Glutamatergic neuron (in vitro differentiated cells): ENCODE results near the gene NDUFAF2. TPM values are rescaled to one million over a fixed set of nuclear protein-coding genes. Genes with fewer than 3 reads are reported as not detected.

Source experiments
- DNase-seq: peaks from one replicate; pipeline ENCODE4 v3.0.0; 2022
- H3K27ac Mint-ChIP-seq: one replicate; pipeline ENCODE4 v1.8.0; 2020; ENCODE audit warnings: mild to moderate bottlenecking, mixed read lengths, inconsistent platforms; ENCODE audit not compliant: unreplicated experiment
- H3K27me3 Mint-ChIP-seq: one replicate; pipeline ENCODE4 v1.8.0; 2020; ENCODE audit warnings: mild to moderate bottlenecking, moderate library complexity, mixed read lengths, inconsistent platforms; ENCODE audit not compliant: unreplicated experiment
- H3K36me3 Mint-ChIP-seq: one replicate; pipeline ENCODE4 v1.8.0; 2020; ENCODE audit warnings: mild to moderate bottlenecking, mixed read lengths, inconsistent platforms; ENCODE audit not compliant: unreplicated experiment
- H3K4me1 Mint-ChIP-seq: one replicate; pipeline ENCODE4 v1.8.0; 2020; ENCODE audit warnings: mild to moderate bottlenecking, low read depth, mixed read lengths, inconsistent platforms; ENCODE audit not compliant: unreplicated experiment
- H3K4me3 Mint-ChIP-seq: one replicate; pipeline ENCODE4 v1.8.0; 2020; ENCODE audit warnings: mild to moderate bottlenecking, mixed read lengths, inconsistent platforms; ENCODE audit not compliant: unreplicated experiment
- H3K9me3 Mint-ChIP-seq: one replicate; pipeline ENCODE4 v1.8.0; 2020; ENCODE audit warnings: mild to moderate bottlenecking, moderate library complexity, mixed read lengths, inconsistent platforms; ENCODE audit not compliant: unreplicated experiment
- total RNA-seq: library from RNA; stranded (reverse); fragmentation: NEBNext Ultra II Directional; extraction: Animal tissue kit (Norgen Biotek cat#: 25700); gene quantifications from one replicate; pipeline ENCODE4 v1.2.1, GENCODE V29; 2021; ENCODE audit not compliant: unreplicated experiment
- TF ChIP-seq, protein P1 (sequence below): fragments of 200-600 bp; sonication (generic); IDR thresholded peaks from one replicate; pipeline ENCODE4 v1.5.0; 2021; ENCODE audit not compliant: partially characterized antibody, unreplicated experiment

The NDUFAF2 gene
- total RNA-seq, 1 donor from 2014 or later = 14.2 TPM

DNA sequence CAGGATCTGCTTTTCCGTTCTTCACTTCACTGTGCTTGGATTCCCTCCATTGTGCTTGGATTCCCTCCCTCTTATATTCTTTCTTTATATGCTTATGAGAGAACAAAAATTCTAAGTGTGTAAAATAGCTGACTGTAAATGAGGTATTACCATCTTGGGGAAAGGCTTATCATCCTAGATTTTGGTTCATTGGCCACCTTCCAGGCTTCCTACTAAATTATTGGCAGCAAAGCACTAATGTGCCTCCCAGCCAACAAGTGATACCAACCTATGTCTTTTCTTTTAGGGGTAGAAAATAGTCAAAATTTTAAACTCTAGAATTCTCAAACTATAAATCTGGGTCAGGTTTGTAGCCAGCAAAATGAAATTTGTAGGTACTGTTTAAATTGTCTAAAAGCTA lies 52.7 kb downstream of the NDUFAF2 start:
- Mint-ChIP-seq H3K4me3 (no peak overlapping the region), H3K27ac (no peak overlapping the region), H3K9me3 (peaks cover 6% of the 10 kb centered on the region), H3K27me3 (no peaks in the 10 kb centered on the region), H3K36me3 (peaks cover 10% of the 10 kb centered on the region), H3K4me1 (no peaks in the 10 kb centered on the region)
- TF ChIP-seq, protein P1, sequence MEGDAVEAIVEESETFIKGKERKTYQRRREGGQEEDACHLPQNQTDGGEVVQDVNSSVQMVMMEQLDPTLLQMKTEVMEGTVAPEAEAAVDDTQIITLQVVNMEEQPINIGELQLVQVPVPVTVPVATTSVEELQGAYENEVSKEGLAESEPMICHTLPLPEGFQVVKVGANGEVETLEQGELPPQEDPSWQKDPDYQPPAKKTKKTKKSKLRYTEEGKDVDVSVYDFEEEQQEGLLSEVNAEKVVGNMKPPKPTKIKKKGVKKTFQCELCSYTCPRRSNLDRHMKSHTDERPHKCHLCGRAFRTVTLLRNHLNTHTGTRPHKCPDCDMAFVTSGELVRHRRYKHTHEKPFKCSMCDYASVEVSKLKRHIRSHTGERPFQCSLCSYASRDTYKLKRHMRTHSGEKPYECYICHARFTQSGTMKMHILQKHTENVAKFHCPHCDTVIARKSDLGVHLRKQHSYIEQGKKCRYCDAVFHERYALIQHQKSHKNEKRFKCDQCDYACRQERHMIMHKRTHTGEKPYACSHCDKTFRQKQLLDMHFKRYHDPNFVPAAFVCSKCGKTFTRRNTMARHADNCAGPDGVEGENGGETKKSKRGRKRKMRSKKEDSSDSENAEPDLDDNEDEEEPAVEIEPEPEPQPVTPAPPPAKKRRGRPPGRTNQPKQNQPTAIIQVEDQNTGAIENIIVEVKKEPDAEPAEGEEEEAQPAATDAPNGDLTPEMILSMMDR = no peak
- no peak for DNase-seq

GRCh38 chr5:61000887-61001286 lies 55.9 kb downstream of the NDUFAF2 start:
- TF ChIP-seq, protein P1 = no peak
- Mint-ChIP-seq H3K36me3 (no peaks in the 10 kb centered on the region), H3K4me1 (no peaks in the 10 kb centered on the region), H3K27ac (no peak overlapping the region), H3K4me3 (no peak overlapping the region), H3K27me3 (no peaks in the 10 kb centered on the region), H3K9me3 (no peaks in the 10 kb centered on the region)
- DNase-seq = no peak

- Mint-ChIP-seq H3K4me3 (no peak overlapping the region), H3K4me1 (no peaks in the 10 kb centered on the region), H3K27ac (no peak overlapping the region), H3K9me3 (no peaks in the 10 kb centered on the region), H3K36me3 (no peaks in the 10 kb centered on the region), H3K27me3 (no peaks in the 10 kb centered on the region)
- TF ChIP-seq, protein P1 = no peak
- no peak for DNase-seq
These were observed 56.6 kb downstream of the NDUFAF2 start for GRCh38 chr5:61001647-61002046.

DNA sequence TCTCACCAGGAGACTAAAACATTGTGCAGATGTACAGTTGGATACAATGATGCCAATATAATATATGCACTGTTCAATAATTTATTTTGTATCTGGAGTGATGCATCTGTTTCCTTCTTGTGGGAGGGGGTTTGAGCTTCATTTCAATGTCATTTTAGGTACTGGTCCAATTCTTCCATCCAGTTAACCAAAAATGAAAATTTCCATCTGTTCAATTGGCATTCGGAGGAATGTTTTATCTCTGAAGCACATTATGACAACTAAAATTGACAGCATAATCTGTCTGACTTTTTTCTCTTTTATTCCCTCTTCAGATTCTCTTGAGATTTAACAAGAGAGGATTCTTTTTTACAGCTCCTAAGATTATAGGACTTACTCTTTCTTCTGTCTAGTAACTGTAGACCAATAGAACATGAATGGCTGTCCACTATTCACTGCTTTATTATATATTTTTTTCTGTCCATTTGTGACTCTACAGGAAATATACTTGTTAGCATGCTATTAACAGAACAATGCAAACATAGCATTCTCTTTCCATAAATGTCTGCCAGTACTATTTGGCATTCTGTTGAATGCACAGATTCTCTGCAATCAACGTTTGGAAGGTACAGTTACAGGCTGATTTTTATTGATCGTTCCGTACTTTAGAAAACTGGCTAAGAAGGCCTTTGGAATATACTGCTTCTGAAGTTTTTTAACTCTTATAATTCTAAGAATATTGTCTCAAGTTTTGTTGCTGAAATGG lies 57.8 kb downstream of the NDUFAF2 start:
- H3K27ac Mint-ChIP-seq = no peak overlapping the region
- no peaks in the 10 kb centered on the region for H3K36me3 Mint-ChIP-seq
- no peaks in the 10 kb centered on the region for H3K27me3 Mint-ChIP-seq
- H3K4me3 Mint-ChIP-seq = no peak overlapping the region
- H3K4me1 Mint-ChIP-seq = no peaks in the 10 kb centered on the region
- TF ChIP-seq, protein P1 = no peak
- no peak for DNase-seq
- no peaks in the 10 kb centered on the region for H3K9me3 Mint-ChIP-seq

DNA sequence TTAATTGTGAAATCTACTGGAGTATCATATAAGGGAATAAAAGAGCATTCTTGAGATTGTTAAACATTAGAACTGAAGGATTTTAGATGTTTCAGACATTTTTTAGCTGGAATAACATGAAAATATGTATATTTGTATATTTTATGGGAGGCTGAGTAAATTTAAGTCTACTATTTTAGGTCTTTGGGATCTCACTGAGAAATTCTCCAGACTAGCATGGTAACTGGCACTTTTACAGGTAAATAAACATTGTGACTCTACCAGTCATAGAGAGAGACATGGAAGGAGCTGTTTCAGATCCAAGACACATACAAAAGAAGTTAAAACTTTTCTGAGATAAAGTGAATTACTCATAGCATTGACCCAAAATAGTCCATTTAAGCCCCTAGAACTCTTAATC lies 59.4 kb downstream of the NDUFAF2 start:
- Mint-ChIP-seq H3K36me3 (no peaks in the 10 kb centered on the region), H3K4me1 (no peaks in the 10 kb centered on the region), H3K9me3 (no peaks in the 10 kb centered on the region), H3K27me3 (no peaks in the 10 kb centered on the region), H3K27ac (no peak overlapping the region), H3K4me3 (no peak overlapping the region)
- TF ChIP-seq, protein P1 = no peak
- DNase-seq = no peak
